ENCODE measurements around the gene MRPL48. TPM values are rescaled to one million over a fixed set of nuclear protein-coding genes. Genes with fewer than 3 reads are reported as not detected.
"Not testable (repeated sequence)": the region's sequence is repeated elsewhere in the genome, so short reads cannot be mapped to it uniquely, and the experiment has no call there.

MRPL48 gene
- total RNA-seq, 1 donor from 2014 or later, result 35.9 TPM

DNA sequence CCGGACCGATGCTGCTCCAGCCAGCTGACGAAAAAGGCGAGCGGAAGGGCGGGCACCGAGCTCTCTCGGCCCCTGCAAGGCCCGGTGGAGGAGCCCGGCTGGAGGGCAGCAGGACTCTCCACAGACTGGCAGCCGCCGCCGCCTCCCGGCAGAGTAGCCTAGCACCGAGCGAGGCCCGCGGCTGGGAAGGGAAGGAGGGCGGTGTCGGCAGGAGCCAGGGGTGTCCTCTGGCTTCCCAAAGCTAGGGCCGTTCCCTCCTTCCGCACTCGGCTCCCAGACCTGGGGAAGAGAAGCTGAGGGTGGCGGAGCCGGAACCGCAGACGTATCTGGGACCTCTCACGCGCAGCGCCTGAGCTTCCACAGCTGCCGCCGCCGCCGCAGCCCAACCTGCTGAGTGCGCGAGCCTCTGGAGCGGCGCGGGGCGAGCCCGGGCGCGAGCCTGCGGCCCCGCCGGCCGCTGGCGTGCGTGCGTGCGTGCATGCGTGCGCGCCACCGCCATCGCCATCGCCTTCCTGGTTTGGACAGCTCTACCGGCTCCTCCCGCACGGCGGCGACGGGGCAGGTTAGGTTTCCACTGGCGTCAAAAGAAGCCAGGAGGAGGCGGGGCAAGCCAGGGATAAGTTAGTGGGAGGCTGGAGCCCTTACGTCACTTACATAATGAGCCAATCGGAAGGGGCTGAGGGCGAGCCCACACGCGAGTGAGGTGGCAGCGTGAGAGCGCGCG, 26.8 kb upstream of the MRPL48 start, which contains the start of gene RAB6A:
TSS of gene RAB6A (minus strand) at position 396 of the 724 bp plus-strand sequence. CDS start 439 bp downstream, outside the sequence.
- Mint-ChIP-seq H3K4me3 (peak within 1 kb of the TSS; percentile 96), H3K27ac (peak within 1 kb of the TSS; percentile 96)
- TF ChIP-seq, protein P1, sequence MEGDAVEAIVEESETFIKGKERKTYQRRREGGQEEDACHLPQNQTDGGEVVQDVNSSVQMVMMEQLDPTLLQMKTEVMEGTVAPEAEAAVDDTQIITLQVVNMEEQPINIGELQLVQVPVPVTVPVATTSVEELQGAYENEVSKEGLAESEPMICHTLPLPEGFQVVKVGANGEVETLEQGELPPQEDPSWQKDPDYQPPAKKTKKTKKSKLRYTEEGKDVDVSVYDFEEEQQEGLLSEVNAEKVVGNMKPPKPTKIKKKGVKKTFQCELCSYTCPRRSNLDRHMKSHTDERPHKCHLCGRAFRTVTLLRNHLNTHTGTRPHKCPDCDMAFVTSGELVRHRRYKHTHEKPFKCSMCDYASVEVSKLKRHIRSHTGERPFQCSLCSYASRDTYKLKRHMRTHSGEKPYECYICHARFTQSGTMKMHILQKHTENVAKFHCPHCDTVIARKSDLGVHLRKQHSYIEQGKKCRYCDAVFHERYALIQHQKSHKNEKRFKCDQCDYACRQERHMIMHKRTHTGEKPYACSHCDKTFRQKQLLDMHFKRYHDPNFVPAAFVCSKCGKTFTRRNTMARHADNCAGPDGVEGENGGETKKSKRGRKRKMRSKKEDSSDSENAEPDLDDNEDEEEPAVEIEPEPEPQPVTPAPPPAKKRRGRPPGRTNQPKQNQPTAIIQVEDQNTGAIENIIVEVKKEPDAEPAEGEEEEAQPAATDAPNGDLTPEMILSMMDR (conservative IDR thresholded peaks at IDR 0.05), result peak; percentile 59

DNA sequence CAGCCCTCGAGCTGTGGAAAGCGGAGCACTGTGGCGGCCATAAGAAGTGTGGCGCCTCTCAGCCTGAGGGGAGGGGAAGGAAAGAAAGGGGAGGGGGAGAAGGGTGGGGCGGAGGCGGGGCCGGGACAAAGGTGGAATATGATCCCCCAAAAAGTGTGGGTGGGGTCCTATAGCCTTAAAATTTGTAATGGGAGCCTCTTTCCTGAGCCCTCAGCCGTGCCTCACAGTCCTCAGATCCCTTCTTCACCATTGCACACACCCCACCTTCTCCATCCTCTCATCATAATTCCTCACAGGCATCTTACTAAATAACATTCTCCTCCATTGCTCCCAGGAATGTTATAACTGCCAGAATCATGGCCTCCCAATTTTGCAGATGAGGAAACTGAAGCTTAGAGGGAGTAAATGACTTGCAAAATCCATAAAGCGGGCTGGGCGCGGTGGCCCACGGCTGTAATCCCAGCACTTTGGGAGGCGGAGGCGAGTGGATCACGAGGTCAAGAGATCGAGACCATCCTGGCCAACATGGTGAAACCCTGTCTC, 26.2 kb upstream of the MRPL48 start:
- TF ChIP-seq, protein P1 (conservative IDR thresholded peaks at IDR 0.05), result no peak

More for the DNA sequence above, 26.8 kb upstream of the MRPL48 start, which contains the start of gene RAB6A:
- peaks cover 34% of the 10 kb centered on the region for H3K4me1 Mint-ChIP-seq (ENCODE audit: unreplicated experiment)
- H3K36me3 Mint-ChIP-seq, result no peaks in the 10 kb centered on the region
- peaks cover 4% of the 10 kb centered on the region for H3K27me3 Mint-ChIP-seq
- peaks cover 3% of the 10 kb centered on the region for H3K9me3 Mint-ChIP-seq
- peak; percentile 99 for DNase-seq (ENCODE audit: extremely low spot score, unreplicated experiment)

DNA sequence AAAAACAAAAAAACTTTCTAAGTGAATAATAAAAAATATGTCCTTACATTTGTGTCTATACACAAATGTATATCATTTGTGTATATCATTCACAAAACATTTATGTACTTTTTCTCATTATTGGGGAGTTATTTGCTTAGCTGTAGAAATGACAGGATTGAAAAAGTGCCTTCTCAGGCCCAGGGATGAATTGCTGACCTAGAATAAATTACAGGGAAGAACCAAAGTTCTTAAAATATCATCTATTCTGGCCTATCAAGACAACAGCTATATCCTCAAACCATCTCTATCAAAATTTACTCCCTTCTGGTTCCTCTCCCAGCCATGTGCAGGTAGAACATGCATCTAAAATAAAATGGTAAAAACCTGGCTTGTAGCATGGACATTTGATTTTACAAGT, 24.9 kb upstream of the MRPL48 start:
- H3K27me3 Mint-ChIP-seq, result peaks cover 8% of the 10 kb centered on the region
- no peak for DNase-seq (ENCODE audit: extremely low spot score, unreplicated experiment)
- H3K4me3 Mint-ChIP-seq, result peak overlapping the region; percentile 17
- H3K27ac Mint-ChIP-seq, result peak overlapping the region; percentile 53
- H3K36me3 Mint-ChIP-seq, result no peaks in the 10 kb centered on the region
- peaks cover 30% of the 10 kb centered on the region for H3K4me1 Mint-ChIP-seq (ENCODE audit: unreplicated experiment)
- TF ChIP-seq, protein P1 (conservative IDR thresholded peaks at IDR 0.05), result no peak
- H3K9me3 Mint-ChIP-seq, result peaks cover under 1% of the 10 kb centered on the region

More for the DNA sequence above, 26.2 kb upstream of the MRPL48 start:
- Mint-ChIP-seq H3K27me3 (peaks cover 8% of the 10 kb centered on the region), H3K27ac (peak overlapping the region; percentile 96), H3K4me3 (peak overlapping the region; percentile 96), H3K9me3 (peaks cover 3% of the 10 kb centered on the region), H3K36me3 (no peaks in the 10 kb centered on the region), H3K4me1 (ENCODE audit: unreplicated experiment) (peaks cover 34% of the 10 kb centered on the region)
- DNase-seq (ENCODE audit: extremely low spot score, unreplicated experiment), result no peak

DNA sequence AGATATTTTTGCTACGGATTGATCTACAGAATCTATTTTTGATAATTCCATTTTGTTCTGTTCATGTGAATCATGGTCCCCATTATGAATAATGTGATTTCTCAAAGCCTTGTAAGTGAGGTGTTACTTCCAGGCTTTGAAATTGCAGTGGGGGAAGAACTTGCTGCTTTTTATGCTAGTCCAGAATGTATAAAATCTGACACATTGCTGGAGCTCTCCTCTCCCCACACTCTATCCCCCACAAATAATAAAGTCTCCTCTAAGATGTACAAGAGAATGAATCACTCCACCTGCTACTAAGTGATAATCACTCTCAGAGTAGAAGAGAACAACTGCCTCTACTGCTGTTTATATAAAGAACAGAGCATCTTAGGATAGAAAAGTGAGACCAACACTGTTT, 20.9 kb upstream of the MRPL48 start:
- Mint-ChIP-seq H3K4me1 (ENCODE audit: unreplicated experiment) (peaks cover 5% of the 10 kb centered on the region), H3K27ac (no peak overlapping the region), H3K9me3 (no peaks in the 10 kb centered on the region), H3K36me3 (no peaks in the 10 kb centered on the region), H3K4me3 (no peak overlapping the region), H3K27me3 (peaks cover 8% of the 10 kb centered on the region)
- TF ChIP-seq, protein P1 (conservative IDR thresholded peaks at IDR 0.05), result no peak
- DNase-seq (ENCODE audit: extremely low spot score, unreplicated experiment), result no peak

DNA sequence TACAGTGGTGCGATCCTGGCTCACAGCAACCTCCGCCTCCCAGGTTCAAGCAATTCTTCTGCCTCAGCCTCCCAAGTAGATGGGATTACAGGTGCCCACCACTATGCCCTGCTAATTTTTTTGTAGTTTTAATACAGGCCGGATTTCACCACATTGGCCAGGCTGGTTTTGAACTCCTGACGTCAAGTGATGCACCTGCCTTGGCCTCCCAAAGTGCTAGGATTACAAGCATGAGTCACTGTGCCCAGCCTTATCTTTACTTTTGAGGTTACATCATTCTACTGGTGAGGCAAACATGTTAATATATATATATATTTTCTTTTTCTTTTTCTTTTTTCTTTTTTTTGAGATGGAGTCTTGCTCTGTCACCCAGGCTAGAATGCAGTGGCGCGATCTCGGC, 16.9 kb upstream of the MRPL48 start:
- DNase-seq (ENCODE audit: extremely low spot score, unreplicated experiment); H3K4me1 Mint-ChIP-seq (ENCODE audit: unreplicated experiment); H3K4me3 Mint-ChIP-seq; H3K9me3 Mint-ChIP-seq; H3K36me3 Mint-ChIP-seq; H3K27me3 Mint-ChIP-seq; H3K27ac Mint-ChIP-seq: not testable (repeated sequence)

Measured in type B pancreatic cell (in vitro differentiated cells).